BLaER1 (cell line): Measurements from ENCODE around the gene SHB.

Experiments
- H3K27ac ChIP-seq: shearing (Covaris generic); formaldehyde crosslinking; 2 replicates; pipeline ENCODE4 v1.8.1; 2022
- H3K27me3 ChIP-seq: shearing (Covaris generic); formaldehyde crosslinking; 2 replicates; pipeline ENCODE4 v1.8.1; 2022
- H3K36me3 ChIP-seq: shearing (Covaris generic); formaldehyde crosslinking; 2 replicates; pipeline ENCODE4 v1.8.1; 2022
- H3K4me1 ChIP-seq: shearing (Covaris generic); formaldehyde crosslinking; 2 replicates; pipeline ENCODE4 v1.8.1; 2022
- H3K4me2 ChIP-seq: shearing (Covaris generic); formaldehyde crosslinking; 2 replicates; pipeline ENCODE4 v1.8.1; 2022
- H3K4me3 ChIP-seq: shearing (Covaris generic); formaldehyde crosslinking; 2 replicates; pipeline ENCODE4 v1.8.1; 2022
- H3K9ac ChIP-seq: shearing (Covaris generic); formaldehyde crosslinking; 2 replicates; pipeline ENCODE4 v1.8.1; 2022
- H3K9me3 ChIP-seq: shearing (Covaris generic); formaldehyde crosslinking; 2 replicates; pipeline ENCODE4 v1.8.1; 2022
- H4K20me1 ChIP-seq: shearing (Covaris generic); formaldehyde crosslinking; 2 replicates; pipeline ENCODE4 v1.8.1; 2022
- Cebpa-rat ChIP-seq: shearing (Covaris generic); IDR thresholded peaks from 2 replicates; pipeline ENCODE4 v1.8.1; 2022

The SHB gene

GRCh38 chr9:38008168-38009034 is 60.6 kb downstream of the SHB start:
- H3K4me3 ChIP-seq = no peak overlapping the region
- H4K20me1 ChIP-seq = no peaks in the 10 kb centered on the region
- no peak for TF ChIP-seq Cebpa-rat
- H3K9me3 ChIP-seq = no peaks in the 10 kb centered on the region
- H3K36me3 ChIP-seq = no peaks in the 10 kb centered on the region
- H3K27me3 ChIP-seq = no peaks in the 10 kb centered on the region
- no peak overlapping the region for H3K27ac ChIP-seq
- peaks cover 16% of the 10 kb centered on the region for H3K4me1 ChIP-seq
- H3K9ac ChIP-seq = no peak overlapping the region
- H3K4me2 ChIP-seq = peak overlapping the region; percentile 38; the same call in 1 of the 2 replicates

- H3K27me3 ChIP-seq = no peaks in the 10 kb centered on the region
- no peak overlapping the region for H3K4me3 ChIP-seq
- H3K9ac ChIP-seq = no peak overlapping the region
- H4K20me1 ChIP-seq = no peaks in the 10 kb centered on the region
- no peak overlapping the region for H3K4me2 ChIP-seq
- no peak for TF ChIP-seq Cebpa-rat
- H3K9me3 ChIP-seq = no peaks in the 10 kb centered on the region
- H3K27ac ChIP-seq = no peak overlapping the region
- H3K36me3 ChIP-seq = no peaks in the 10 kb centered on the region
- peaks cover 25% of the 10 kb centered on the region for H3K4me1 ChIP-seq
These were observed 62.0 kb downstream of the SHB start for GRCh38 chr9:38007016-38007415.

DNA sequence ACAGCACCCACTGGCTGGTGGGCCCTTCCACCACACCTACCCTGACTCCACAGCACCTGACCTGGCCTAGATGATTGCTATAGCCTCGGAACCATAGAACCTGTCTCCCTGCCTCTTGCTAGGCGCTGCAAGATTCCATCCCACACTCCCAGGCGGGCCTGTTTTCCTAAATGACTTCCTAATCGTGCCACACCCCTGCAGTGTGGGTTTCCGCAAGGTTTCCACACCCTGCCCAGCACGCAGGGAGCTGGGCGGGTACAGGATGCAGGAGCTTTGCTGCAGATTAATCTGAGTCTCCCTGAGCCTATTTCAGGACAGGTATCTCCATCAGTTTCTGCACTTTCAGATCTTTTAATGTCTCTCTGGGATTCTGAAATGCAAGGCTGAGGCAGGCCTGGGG is 62.9 kb downstream of the SHB start:
- no peak overlapping the region for H3K4me3 ChIP-seq
- no peak overlapping the region for H3K27ac ChIP-seq
- no peaks in the 10 kb centered on the region for H3K27me3 ChIP-seq
- H3K36me3 ChIP-seq = no peaks in the 10 kb centered on the region
- H3K4me2 ChIP-seq = no peak overlapping the region
- no peaks in the 10 kb centered on the region for H3K9me3 ChIP-seq
- TF ChIP-seq Cebpa-rat = no peak
- H3K4me1 ChIP-seq = peaks cover 25% of the 10 kb centered on the region
- H3K9ac ChIP-seq = no peak overlapping the region
- H4K20me1 ChIP-seq = no peaks in the 10 kb centered on the region

DNA sequence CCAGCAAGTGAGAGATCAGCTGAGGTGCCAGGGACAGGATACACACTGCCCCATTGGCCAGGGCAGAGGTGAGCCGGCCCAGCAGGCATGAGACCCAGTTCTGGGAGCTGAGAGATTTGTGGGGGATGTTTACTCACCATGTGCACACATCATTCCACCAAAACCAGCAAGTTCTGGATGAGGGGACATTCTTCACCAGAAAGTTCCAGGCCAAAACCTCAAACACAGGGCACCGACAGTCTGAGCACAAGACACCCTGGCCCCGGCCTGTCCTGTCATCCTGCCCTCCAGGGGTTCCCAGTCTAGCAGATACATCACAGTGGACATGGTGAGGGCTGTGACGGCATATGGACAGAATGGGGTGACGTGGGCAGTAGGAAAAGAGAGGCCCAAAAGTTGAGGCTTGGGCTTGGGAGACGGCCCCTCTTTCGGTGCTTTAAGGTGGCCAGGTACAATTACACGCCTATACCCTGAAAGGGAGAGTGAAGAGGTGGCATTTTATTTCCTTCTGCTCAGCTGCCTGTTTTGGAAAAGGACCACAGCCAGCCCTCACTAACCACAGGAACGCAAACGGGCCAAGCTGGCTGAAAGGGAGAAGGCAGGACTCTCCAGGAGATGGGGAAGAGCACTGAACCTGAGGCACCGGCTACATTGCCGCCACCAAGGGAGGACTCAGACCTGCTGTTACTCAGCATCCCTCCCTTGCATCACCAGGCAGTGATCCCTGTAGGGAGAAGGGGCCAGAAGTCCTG is 64.0 kb downstream of the SHB start:
- no peak overlapping the region for H3K27ac ChIP-seq
- no peak overlapping the region for H3K4me2 ChIP-seq

GRCh38 chr9:38003946-38004808 is 64.8 kb downstream of the SHB start:
- H3K9me3 ChIP-seq = no peaks in the 10 kb centered on the region
- H3K27me3 ChIP-seq = no peaks in the 10 kb centered on the region
- H3K27ac ChIP-seq = no peak overlapping the region
- H4K20me1 ChIP-seq = no peaks in the 10 kb centered on the region
- H3K4me2 ChIP-seq = no peak overlapping the region
- peaks cover 33% of the 10 kb centered on the region for H3K4me1 ChIP-seq
- no peak overlapping the region for H3K4me3 ChIP-seq
- H3K36me3 ChIP-seq = no peaks in the 10 kb centered on the region
- TF ChIP-seq Cebpa-rat = no peak
- H3K9ac ChIP-seq = no peak overlapping the region

More for the DNA sequence above, 64.0 kb downstream of the SHB start:
- no peak overlapping the region for H3K4me3 ChIP-seq
- H4K20me1 ChIP-seq = no peaks in the 10 kb centered on the region
- no peaks in the 10 kb centered on the region for H3K36me3 ChIP-seq
- TF ChIP-seq Cebpa-rat = no peak
- H3K27me3 ChIP-seq = no peaks in the 10 kb centered on the region
- H3K9ac ChIP-seq = no peak overlapping the region
- peaks cover 25% of the 10 kb centered on the region for H3K4me1 ChIP-seq
- H3K9me3 ChIP-seq = no peaks in the 10 kb centered on the region

DNA sequence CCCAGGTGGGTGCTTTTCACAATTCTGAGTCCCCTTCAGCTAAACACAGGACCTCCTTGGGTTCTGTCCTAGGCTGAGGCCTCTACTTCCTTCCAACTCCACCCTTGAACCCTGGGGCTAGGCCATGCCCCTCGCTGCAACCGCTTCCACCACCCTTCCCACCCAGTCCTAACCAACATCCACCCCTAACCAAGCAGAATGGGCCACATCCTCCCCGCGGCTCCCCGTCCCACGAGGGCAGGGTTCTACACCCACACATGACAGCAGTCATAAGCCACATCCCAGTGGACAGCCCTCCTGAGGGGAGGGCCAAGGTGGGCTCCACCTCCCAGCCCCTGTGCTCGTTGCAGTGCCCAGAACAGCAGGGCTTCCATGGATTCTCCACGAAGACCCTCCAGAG is 65.8 kb downstream of the SHB start:
- H3K4me1 ChIP-seq = peaks cover 36% of the 10 kb centered on the region
- no peaks in the 10 kb centered on the region for H3K9me3 ChIP-seq
- peak overlapping the region; percentile 10; the same call in 1 of the 2 replicates for H3K4me2 ChIP-seq

GRCh38 chr9:38001430-38001829 is 67.6 kb downstream of the SHB start:
- Histone ChIP-seq H3K4me2 (no peak overlapping the region), H4K20me1 (no peaks in the 10 kb centered on the region), H3K27me3 (no peaks in the 10 kb centered on the region), H3K9me3 (no peaks in the 10 kb centered on the region), H3K4me3 (no peak overlapping the region), H3K9ac (no peak overlapping the region), H3K27ac (no peak overlapping the region), H3K4me1 (peaks cover 36% of the 10 kb centered on the region), H3K36me3 (no peaks in the 10 kb centered on the region)
- no peak for TF ChIP-seq Cebpa-rat

More for the DNA sequence above, 65.8 kb downstream of the SHB start:
- no peak overlapping the region for H3K9ac ChIP-seq
- no peaks in the 10 kb centered on the region for H3K36me3 ChIP-seq
- no peak overlapping the region for H3K27ac ChIP-seq
- no peaks in the 10 kb centered on the region for H3K27me3 ChIP-seq
- TF ChIP-seq Cebpa-rat = no peak
- H4K20me1 ChIP-seq = no peaks in the 10 kb centered on the region
- H3K4me3 ChIP-seq = no peak overlapping the region

GRCh38 chr9:38000735-38001134 is 68.3 kb downstream of the SHB start:
- no peak for TF ChIP-seq Cebpa-rat
- H3K4me1 ChIP-seq = peaks cover 40% of the 10 kb centered on the region
- no peak overlapping the region for H3K4me2 ChIP-seq
- no peak overlapping the region for H3K4me3 ChIP-seq
- H3K36me3 ChIP-seq = no peaks in the 10 kb centered on the region
- H3K27ac ChIP-seq = no peak overlapping the region
- H4K20me1 ChIP-seq = no peaks in the 10 kb centered on the region
- H3K27me3 ChIP-seq = no peaks in the 10 kb centered on the region
- H3K9me3 ChIP-seq = no peaks in the 10 kb centered on the region
- H3K9ac ChIP-seq = no peak overlapping the region

DNA sequence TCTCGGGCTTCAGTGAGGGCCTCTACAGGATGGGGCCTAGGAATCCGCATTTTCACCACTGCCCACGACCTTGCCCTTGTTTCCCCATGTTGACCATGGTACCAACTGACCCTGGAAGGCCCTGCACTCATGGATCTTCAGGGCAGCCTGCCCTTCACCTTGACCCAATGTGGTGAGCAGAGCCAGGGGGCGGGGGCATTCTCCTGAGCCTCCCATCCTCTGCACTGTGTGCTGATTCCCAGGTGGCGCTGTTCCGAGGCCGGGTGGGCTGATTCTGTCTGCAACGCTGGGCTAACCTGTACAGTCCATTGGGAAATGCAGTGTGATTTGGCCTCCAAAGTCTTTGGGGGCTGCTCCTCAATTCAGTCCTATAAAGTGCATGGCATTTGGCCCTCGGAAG is 68.7 kb downstream of the SHB start:
- H3K9me3 ChIP-seq = no peaks in the 10 kb centered on the region
- H3K27ac ChIP-seq = no peak overlapping the region
- no peak overlapping the region for H3K4me3 ChIP-seq
- H3K36me3 ChIP-seq = no peaks in the 10 kb centered on the region
- H3K4me2 ChIP-seq = no peak overlapping the region
- peaks cover 44% of the 10 kb centered on the region for H3K4me1 ChIP-seq
- no peaks in the 10 kb centered on the region for H4K20me1 ChIP-seq
- TF ChIP-seq Cebpa-rat = no peak
- no peaks in the 10 kb centered on the region for H3K27me3 ChIP-seq
- no peak overlapping the region for H3K9ac ChIP-seq
